DOHH2 (cell line): ENCODE results near the gene CDK13.

Experiments used
- H3F3A ChIP-seq: fragments of 200-600 bp; sonication (generic), shearing (Covaris generic); 2 replicates; pipeline ENCODE4 v1.6.0; 2016; ENCODE audit warnings: antibody characterized with exemption, mild to moderate bottlenecking; ENCODE audit not compliant: control insufficient read depth, insufficient read depth
- H3K27ac ChIP-seq: fragments of 200-600 bp; sonication (generic); 2 replicates; pipeline ENCODE4 v1.5.1; 2014; ENCODE audit warnings: low read depth, mild to moderate bottlenecking, low read length, moderate library complexity
- H3K27me3 ChIP-seq: fragments of 200-600 bp; sonication (generic); 2 replicates; pipeline ENCODE4 v1.6.1; 2014; ENCODE audit warnings: mild to moderate bottlenecking, low read length, mixed read lengths; ENCODE audit not compliant: control insufficient read depth
- H3K36me3 ChIP-seq: fragments of 200-600 bp; sonication (generic); 2 replicates; pipeline ENCODE4 v1.6.1; 2014; ENCODE audit warnings: mild to moderate bottlenecking, low read length, moderate library complexity, mixed read lengths; ENCODE audit not compliant: control insufficient read depth
- H3K4me1 ChIP-seq: fragments of 200-600 bp; sonication (generic); 2 replicates; pipeline ENCODE4 v1.6.1; 2014; ENCODE audit warnings: mild to moderate bottlenecking, low read length, mixed read lengths; ENCODE audit not compliant: control insufficient read depth
- H3K4me2 ChIP-seq: fragments of 200-600 bp; sonication (generic); 2 replicates; pipeline ENCODE4 v1.6.0; 2014; ENCODE audit warnings: mild to moderate bottlenecking, low read length, moderate library complexity
- H3K4me3 ChIP-seq: fragments of 200-600 bp; sonication (generic); 2 replicates; pipeline ENCODE4 v1.5.1; 2014; ENCODE audit warnings: mild to moderate bottlenecking, low read length, mixed read lengths
- H3K79me2 ChIP-seq: fragments of 200-600 bp; sonication (generic); 2 replicates; pipeline ENCODE4 v1.6.1; 2014; ENCODE audit warnings: mild to moderate bottlenecking, low read length, mixed read lengths; ENCODE audit not compliant: control insufficient read depth
- H3K9me2 ChIP-seq: fragments of 200-600 bp; sonication (generic); replicated peaks from 2 replicates; pipeline ENCODE4 v1.6.1; 2014; ENCODE audit warnings: mild to moderate bottlenecking, low read length, mixed read lengths; ENCODE audit not compliant: control insufficient read depth
- H3K9me3 ChIP-seq: fragments of 200-600 bp; sonication (generic); 2 replicates; pipeline ENCODE4 v1.6.1; 2014; ENCODE audit warnings: antibody characterized with exemption, low read length, mixed read lengths; ENCODE audit not compliant: control insufficient read depth, insufficient read depth
- H4K20me1 ChIP-seq: fragments of 200-600 bp; sonication (generic); 2 replicates; pipeline ENCODE4 v1.6.0; 2014; ENCODE audit warnings: low read depth, mild to moderate bottlenecking, antibody characterized with exemption, low read length, moderate library complexity; ENCODE audit not compliant: control insufficient read depth, insufficient read depth
- CTCF ChIP-seq: fragments of 200-600 bp; sonication (generic); IDR thresholded peaks from one replicate; pipeline ENCODE4 v1.5.1; 2014; ENCODE audit warnings: antibody characterized with exemption, mild to moderate bottlenecking, low read depth, low read length; ENCODE audit not compliant: poor library complexity, severe bottlenecking
- EZH2phosphoT487 ChIP-seq: fragments of 200-600 bp; sonication (generic); IDR thresholded peaks from 2 replicates; pipeline ENCODE4 v1.6.1; 2017; ENCODE audit warnings: borderline replicate concordance, mild to moderate bottlenecking, antibody characterized with exemption, low read length, moderate library complexity, mixed read lengths

The CDK13 gene

DNA sequence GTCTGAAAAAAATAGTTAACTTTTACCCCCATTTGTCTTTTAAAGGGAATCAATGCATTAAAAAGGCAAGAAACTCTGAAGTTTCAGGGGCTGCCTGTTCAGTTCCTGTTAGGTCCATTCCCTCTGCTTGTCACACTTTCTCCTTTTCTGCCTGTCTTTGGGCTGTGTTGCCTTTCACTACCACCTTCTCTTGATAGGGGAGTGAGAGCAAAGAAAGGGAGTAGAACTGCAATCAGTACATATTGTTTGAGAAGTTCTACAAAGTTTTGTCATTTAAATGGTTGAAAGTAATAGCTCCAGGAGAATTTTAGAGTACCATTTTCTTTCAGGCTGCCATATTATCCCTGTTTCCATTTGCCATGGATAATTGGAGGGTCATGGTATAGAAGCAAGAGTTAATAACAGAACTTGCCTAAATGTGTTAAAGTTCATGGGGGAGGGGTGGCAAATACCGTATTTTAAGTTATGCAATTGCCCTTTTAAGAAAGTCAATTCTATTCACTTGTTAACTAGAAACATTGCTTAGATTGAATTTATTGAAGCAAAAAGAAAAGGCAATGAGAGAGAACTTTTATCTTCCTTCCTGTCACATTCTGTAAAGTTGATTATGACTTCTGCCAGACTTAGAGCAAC, 145.8 kb downstream of the CDK13 start:
- no peaks in the 10 kb centered on the region for H3K79me2 ChIP-seq
- H3K4me2 ChIP-seq: no peak overlapping the region
- H3K4me3 ChIP-seq: no peak overlapping the region
- no peaks in the 10 kb centered on the region for H3K9me3 ChIP-seq
- no peaks in the 10 kb centered on the region for H3K9me2 ChIP-seq
- peaks cover 7% of the 10 kb centered on the region; the same call in 1 of the 2 replicates for H3F3A ChIP-seq
- H3K36me3 ChIP-seq: peaks cover 55% of the 10 kb centered on the region
- no peak overlapping the region for H3K27ac ChIP-seq
- no peaks in the 10 kb centered on the region for H4K20me1 ChIP-seq
- TF ChIP-seq CTCF: no peak
- TF ChIP-seq EZH2phosphoT487: no peak
- H3K4me1 ChIP-seq: no peaks in the 10 kb centered on the region
- no peaks in the 10 kb centered on the region for H3K27me3 ChIP-seq

GRCh38 chr7:40097728-40098127, 147.7 kb downstream of the CDK13 start:
- no peaks in the 10 kb centered on the region for H3K4me1 ChIP-seq
- H3K36me3 ChIP-seq: peaks cover 43% of the 10 kb centered on the region
- H4K20me1 ChIP-seq: no peaks in the 10 kb centered on the region
- H3K9me2 ChIP-seq: no peaks in the 10 kb centered on the region
- no peak overlapping the region for H3K4me3 ChIP-seq
- H3K79me2 ChIP-seq: no peaks in the 10 kb centered on the region
- TF ChIP-seq CTCF (no peak), EZH2phosphoT487 (no peak)
- no peak overlapping the region for H3K27ac ChIP-seq
- no peaks in the 10 kb centered on the region for H3K9me3 ChIP-seq
- no peak overlapping the region for H3K4me2 ChIP-seq
- no peaks in the 10 kb centered on the region for H3K27me3 ChIP-seq
- 0 out of 2 replicates have a peak, but pooled peaks cover 2% of the 10 kb centered on the region for H3F3A ChIP-seq

DNA sequence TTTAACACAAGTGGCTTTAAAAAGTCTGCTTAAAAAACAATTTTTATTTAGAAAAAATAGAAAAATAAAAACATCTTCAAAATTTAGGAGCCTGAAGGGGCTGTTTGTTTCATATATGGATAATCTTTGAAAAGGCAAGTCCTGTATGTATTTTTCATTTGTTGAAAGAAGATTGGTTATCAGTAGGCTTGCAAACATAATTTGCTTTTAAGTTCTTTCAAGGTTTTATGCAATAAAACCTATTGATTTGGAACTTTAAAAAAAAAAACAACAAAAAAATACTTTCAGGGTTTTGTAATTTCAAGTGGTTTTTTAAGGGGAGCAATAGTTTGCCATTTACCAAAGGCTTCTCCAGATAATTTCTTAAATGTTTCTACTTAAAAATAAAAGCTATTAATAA, 148.8 kb downstream of the CDK13 start:
- H4K20me1 ChIP-seq: no peaks in the 10 kb centered on the region
- TF ChIP-seq CTCF (no peak), EZH2phosphoT487 (no peak)
- no peak overlapping the region for H3K4me3 ChIP-seq
- H3K9me3 ChIP-seq: no peaks in the 10 kb centered on the region
- no peaks in the 10 kb centered on the region for H3K9me2 ChIP-seq
- no peaks in the 10 kb centered on the region for H3K27me3 ChIP-seq
- H3K27ac ChIP-seq: no peak overlapping the region
- no peak overlapping the region for H3K4me2 ChIP-seq
- peaks cover 34% of the 10 kb centered on the region for H3K36me3 ChIP-seq
- no peaks in the 10 kb centered on the region for H3K4me1 ChIP-seq
- no peaks in the 10 kb centered on the region for H3K79me2 ChIP-seq
- H3F3A ChIP-seq: 0 out of 2 replicates have a peak, but pooled peaks cover 2% of the 10 kb centered on the region
